Central memory CD8-positive, alpha-beta T cell (primary cell): ENCODE measurements around the gene NFKB1.

Experiments used
- ATAC-seq: fragments of 150-1000 bp; cut with Tn5 transposase; replicated peaks from 2 replicates; pipeline ENCODE4 v1.10.0; 2022; ENCODE audit warnings: mild to moderate bottlenecking, moderate FRiP score, moderate number of reproducible peaks; ENCODE audit not compliant: poor library complexity, severe bottlenecking; ENCODE audit errors: extremely low read depth
- DNase-seq, 2 donors: peaks; one replicate each; pipeline ENCODE4 v3.0.0; 2021; ENCODE audit warnings: low spot score in 2 of 2
- H3K27ac Mint-ChIP-seq: one replicate; pipeline ENCODE4 v1.8.0; 2022; ENCODE audit warnings: low read depth, mild to moderate bottlenecking, moderate library complexity, mixed read lengths
- H3K27me3 Mint-ChIP-seq: one replicate; pipeline ENCODE4 v1.8.0; 2022; ENCODE audit warnings: mixed read lengths
- H3K36me3 Mint-ChIP-seq: one replicate; pipeline ENCODE4 v1.8.0; 2022; ENCODE audit warnings: mild to moderate bottlenecking, moderate library complexity, mixed read lengths; ENCODE audit not compliant: insufficient read depth
- H3K4me1 Mint-ChIP-seq: one replicate; pipeline ENCODE4 v1.8.0; 2022; ENCODE audit warnings: mixed read lengths
- H3K4me3 Mint-ChIP-seq: one replicate; pipeline ENCODE4 v1.8.0; 2022; ENCODE audit warnings: mild to moderate bottlenecking, moderate library complexity, mixed read lengths
- H3K9me3 Mint-ChIP-seq: one replicate; pipeline ENCODE4 v1.8.0; 2022; ENCODE audit warnings: mixed read lengths

Gene NFKB1

GRCh38 chr4:102503301-102503746 is 2.2 kb downstream of the NFKB1 start:
- peaks cover 45% of the 10 kb centered on the region for H3K4me1 Mint-ChIP-seq

GRCh38 chr4:102503831-102504786 is 3.0 kb downstream of the NFKB1 start:
- H3K4me3 Mint-ChIP-seq, result peak overlapping the region; percentile 92
- ATAC-seq (no peak), DNase-seq (no peak)
- peaks cover 29% of the 10 kb centered on the region for H3K36me3 Mint-ChIP-seq
- peaks cover 52% of the 10 kb centered on the region for H3K4me1 Mint-ChIP-seq
- peak overlapping the region; percentile 99 for H3K27ac Mint-ChIP-seq
- H3K9me3 Mint-ChIP-seq, result no peaks in the 10 kb centered on the region
- H3K27me3 Mint-ChIP-seq, result no peaks in the 10 kb centered on the region

More at GRCh38 chr4:102503301-102503746, 2.2 kb downstream of the NFKB1 start:
- Mint-ChIP-seq H3K36me3 (peaks cover 29% of the 10 kb centered on the region), H3K27me3 (no peaks in the 10 kb centered on the region), H3K9me3 (no peaks in the 10 kb centered on the region), H3K27ac (peak overlapping the region; percentile 99), H3K4me3 (peak overlapping the region; percentile 92)
- ATAC-seq (no peak), DNase-seq (no peak)

GRCh38 chr4:102504941-102505340 is 3.8 kb downstream of the NFKB1 start:
- H3K4me1 Mint-ChIP-seq, result peaks cover 61% of the 10 kb centered on the region
- no peak overlapping the region for H3K4me3 Mint-ChIP-seq
- peaks cover 32% of the 10 kb centered on the region for H3K36me3 Mint-ChIP-seq
- no peaks in the 10 kb centered on the region for H3K27me3 Mint-ChIP-seq
- no peaks in the 10 kb centered on the region for H3K9me3 Mint-ChIP-seq
- ATAC-seq (no peak), DNase-seq (no peak)
- peak overlapping the region; percentile 99 for H3K27ac Mint-ChIP-seq

GRCh38 chr4:102505708-102506107 is 4.5 kb downstream of the NFKB1 start:
- H3K4me3 Mint-ChIP-seq, result no peak overlapping the region
- DNase-seq (no peak), ATAC-seq (no peak)
- H3K9me3 Mint-ChIP-seq, result no peaks in the 10 kb centered on the region
- H3K27me3 Mint-ChIP-seq, result no peaks in the 10 kb centered on the region
- H3K36me3 Mint-ChIP-seq, result peaks cover 29% of the 10 kb centered on the region
- H3K27ac Mint-ChIP-seq, result no peak overlapping the region
- peaks cover 63% of the 10 kb centered on the region for H3K4me1 Mint-ChIP-seq

- Mint-ChIP-seq H3K4me3 (no peak overlapping the region), H3K27ac (no peak overlapping the region), H3K4me1 (peaks cover 69% of the 10 kb centered on the region), H3K27me3 (no peaks in the 10 kb centered on the region), H3K9me3 (no peaks in the 10 kb centered on the region), H3K36me3 (peaks cover 28% of the 10 kb centered on the region)
- ATAC-seq, result no peak
- no peak for DNase-seq
Observed at GRCh38 chr4:102506523-102506922, 5.4 kb downstream of the NFKB1 start.

GRCh38 chr4:102511830-102512605 is 10.9 kb downstream of the NFKB1 start:
- Mint-ChIP-seq H3K36me3 (peaks cover 31% of the 10 kb centered on the region), H3K4me1 (peaks cover 63% of the 10 kb centered on the region), H3K27ac (no peak overlapping the region), H3K4me3 (no peak overlapping the region), H3K27me3 (no peaks in the 10 kb centered on the region), H3K9me3 (peaks cover 9% of the 10 kb centered on the region)
- DNase-seq, result no peak
- no peak for ATAC-seq

GRCh38 chr4:102514298-102514964 is 13.3 kb downstream of the NFKB1 start:
- ATAC-seq (no peak), DNase-seq (no peak)
- Mint-ChIP-seq H3K4me1 (peaks cover 63% of the 10 kb centered on the region), H3K27me3 (no peaks in the 10 kb centered on the region), H3K36me3 (peaks cover 35% of the 10 kb centered on the region), H3K4me3 (no peak overlapping the region), H3K27ac (no peak overlapping the region), H3K9me3 (peaks cover 10% of the 10 kb centered on the region)

GRCh38 chr4:102517753-102518152 is 16.6 kb downstream of the NFKB1 start:
- peaks cover 10% of the 10 kb centered on the region for H3K9me3 Mint-ChIP-seq
- no peak for ATAC-seq
- peaks cover 29% of the 10 kb centered on the region for H3K36me3 Mint-ChIP-seq
- H3K27me3 Mint-ChIP-seq, result no peaks in the 10 kb centered on the region
- H3K27ac Mint-ChIP-seq, result peak overlapping the region; percentile 84
- no peak overlapping the region for H3K4me3 Mint-ChIP-seq
- DNase-seq, result no peak
- peaks cover 66% of the 10 kb centered on the region for H3K4me1 Mint-ChIP-seq

GRCh38 chr4:102518703-102519131 is 17.6 kb downstream of the NFKB1 start:
- DNase-seq, result peak in 1 of 2 donors; percentile 41
- peak overlapping the region; percentile 84 for H3K27ac Mint-ChIP-seq
- ATAC-seq, result peak; percentile 84

GRCh38 chr4:102519925-102520324 is 18.8 kb downstream of the NFKB1 start:
- peak overlapping the region; percentile 84 for H3K27ac Mint-ChIP-seq
- no peaks in the 10 kb centered on the region for H3K27me3 Mint-ChIP-seq
- H3K4me3 Mint-ChIP-seq, result no peak overlapping the region
- peaks cover 30% of the 10 kb centered on the region for H3K36me3 Mint-ChIP-seq
- H3K9me3 Mint-ChIP-seq, result peaks cover 10% of the 10 kb centered on the region
- H3K4me1 Mint-ChIP-seq, result peaks cover 78% of the 10 kb centered on the region
- no peak for DNase-seq
- no peak for ATAC-seq

More at GRCh38 chr4:102518703-102519131, 17.6 kb downstream of the NFKB1 start:
- peaks cover 75% of the 10 kb centered on the region for H3K4me1 Mint-ChIP-seq
- H3K36me3 Mint-ChIP-seq, result peaks cover 33% of the 10 kb centered on the region
- peaks cover 10% of the 10 kb centered on the region for H3K9me3 Mint-ChIP-seq
- H3K27me3 Mint-ChIP-seq, result no peaks in the 10 kb centered on the region
- H3K4me3 Mint-ChIP-seq, result peak overlapping the region; percentile 62

GRCh38 chr4:102521570-102521969 is 20.4 kb downstream of the NFKB1 start:
- Mint-ChIP-seq H3K27ac (peak overlapping the region; percentile 52), H3K36me3 (peaks cover 33% of the 10 kb centered on the region), H3K4me1 (peaks cover 78% of the 10 kb centered on the region), H3K4me3 (no peak overlapping the region), H3K27me3 (no peaks in the 10 kb centered on the region), H3K9me3 (peaks cover 6% of the 10 kb centered on the region)
- DNase-seq (no peak), ATAC-seq (no peak)

GRCh38 chr4:102522031-102522440 is 20.9 kb downstream of the NFKB1 start:
- no peak for DNase-seq
- Mint-ChIP-seq H3K27ac (peak overlapping the region; percentile 52), H3K36me3 (peaks cover 30% of the 10 kb centered on the region), H3K4me1 (peaks cover 76% of the 10 kb centered on the region), H3K4me3 (no peak overlapping the region), H3K27me3 (no peaks in the 10 kb centered on the region), H3K9me3 (peaks cover 1% of the 10 kb centered on the region)
- no peak for ATAC-seq
